GM19372 (cell line): Measurements from ENCODE around the gene NEB.
A peak's percentile ranks its signal among the peaks of the same experiment; 100 is the strongest.
"Not testable (repeated sequence)": the region's sequence is repeated elsewhere in the genome, so short reads cannot be mapped to it uniquely, and the experiment has no call there.

Source experiments
- ATAC-seq: cut with Tn5 transposase; IDR thresholded peaks from one replicate; pipeline ENCODE4 v1.9.1; 2021; ENCODE audit warnings: mild to moderate bottlenecking, low read depth, moderate library complexity; ENCODE audit not compliant: unreplicated experiment

Gene NEB

GRCh38 chr2:151707857-151708256 lies 26.4 kb downstream of the NEB start:
- no peak for ATAC-seq

DNA sequence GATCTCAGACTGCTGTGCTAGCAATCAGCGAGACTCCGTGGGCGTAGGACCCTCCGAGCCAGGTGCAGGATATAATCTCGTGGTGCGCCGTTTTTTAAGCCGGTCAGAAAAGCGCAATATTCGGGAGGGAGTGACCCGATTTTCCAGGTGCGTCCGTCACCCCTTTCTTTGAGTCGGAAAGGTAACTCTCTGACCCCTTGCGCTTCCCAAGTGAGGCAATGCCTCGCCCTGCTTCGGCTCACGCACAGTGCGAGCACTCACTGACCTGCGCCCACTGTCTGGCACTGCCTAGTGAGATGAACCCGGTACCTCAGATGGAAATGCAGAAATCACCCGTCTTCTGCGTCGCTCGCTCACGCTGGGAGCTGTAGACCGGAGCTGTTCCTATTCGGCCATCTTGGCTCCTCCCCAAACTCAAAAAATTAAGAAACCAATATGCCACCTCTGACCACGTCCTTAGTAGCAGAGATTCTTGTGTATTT lies 29.8 kb downstream of the NEB start:
- not testable (repeated sequence) for ATAC-seq

DNA sequence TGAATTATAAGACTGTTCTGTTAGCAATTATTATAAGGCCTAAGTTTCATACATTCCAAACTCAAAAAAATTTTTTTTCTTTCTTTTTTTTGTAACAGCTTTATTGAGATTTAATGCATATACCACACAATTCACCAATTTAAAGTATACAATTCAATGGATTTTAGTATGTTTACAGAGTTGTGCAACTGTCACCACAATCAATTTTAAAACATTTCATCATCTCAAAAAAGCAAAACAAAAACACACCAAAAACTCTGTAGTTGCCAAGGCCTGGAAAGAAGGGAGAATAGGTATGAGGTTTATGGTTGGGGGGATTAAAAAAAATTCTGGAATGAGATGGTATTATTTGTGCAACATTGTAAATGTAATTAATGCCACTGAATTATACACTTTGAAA lies 36.1 kb downstream of the NEB start:
- ATAC-seq, result not testable (repeated sequence)

DNA sequence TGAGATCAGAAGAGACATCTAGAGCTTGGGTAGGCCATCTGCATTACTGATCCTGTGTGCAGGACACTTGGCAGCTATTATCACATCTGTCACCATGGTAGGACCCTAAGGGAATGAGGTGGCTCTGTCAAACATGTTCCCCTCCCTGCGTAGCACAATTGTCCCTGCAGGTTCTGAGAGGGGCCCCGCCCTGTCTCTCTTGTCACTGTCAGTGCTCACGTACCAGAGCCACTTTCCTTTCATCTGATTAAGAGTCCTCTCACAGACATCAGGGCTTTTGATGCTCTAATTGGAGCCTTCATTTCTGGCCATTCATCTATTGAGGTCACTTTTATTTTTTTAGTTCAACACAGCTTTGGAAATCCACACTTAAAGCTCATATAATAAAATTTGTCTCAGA lies 38.5 kb downstream of the NEB start:
- ATAC-seq, result no peak

GRCh38 chr2:151691631-151692030 lies 42.6 kb downstream of the NEB start:
- ATAC-seq, result no peak

- ATAC-seq, result no peak
These were observed 45.6 kb downstream of the NEB start for GRCh38 chr2:151688719-151689118.

DNA sequence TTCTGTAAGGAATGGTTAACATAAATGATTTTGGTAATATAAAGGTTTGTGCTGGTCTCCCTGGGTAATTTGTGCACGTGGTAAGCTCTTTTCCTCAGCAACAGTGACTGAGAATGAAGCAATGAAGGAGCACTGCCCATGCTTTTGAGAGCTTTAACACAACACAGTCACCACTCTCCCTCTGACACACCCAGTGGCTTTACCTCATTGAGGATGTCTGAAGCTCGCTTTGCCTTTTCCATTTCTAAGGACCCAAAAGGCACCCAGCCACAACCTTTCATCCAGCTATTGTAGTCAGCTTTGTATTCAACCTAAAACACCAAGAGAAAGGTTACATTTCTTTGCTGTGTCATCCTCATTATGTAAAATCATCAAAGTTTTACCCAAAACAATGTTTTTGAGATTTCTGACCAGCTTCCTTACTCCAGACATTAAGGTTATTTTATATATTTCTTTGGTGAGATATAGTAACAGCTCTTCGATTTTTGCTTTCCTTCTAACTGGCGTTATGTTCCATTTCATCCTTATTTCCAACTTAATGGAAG lies 51.7 kb downstream of the NEB start:
- ATAC-seq, result no peak

GRCh38 chr2:151681051-151681450 lies 53.2 kb downstream of the NEB start:
- ATAC-seq, result no peak

- no peak for ATAC-seq
These were observed 54.3 kb downstream of the NEB start for GRCh38 chr2:151679994-151680393.

- no peak for ATAC-seq
These were observed 55.4 kb downstream of the NEB start for GRCh38 chr2:151678849-151679248.

GRCh38 chr2:151673016-151673415 lies 61.3 kb downstream of the NEB start:
- no peak for ATAC-seq

- ATAC-seq, result no peak
These were observed 62.0 kb downstream of the NEB start for GRCh38 chr2:151672277-151672676.

DNA sequence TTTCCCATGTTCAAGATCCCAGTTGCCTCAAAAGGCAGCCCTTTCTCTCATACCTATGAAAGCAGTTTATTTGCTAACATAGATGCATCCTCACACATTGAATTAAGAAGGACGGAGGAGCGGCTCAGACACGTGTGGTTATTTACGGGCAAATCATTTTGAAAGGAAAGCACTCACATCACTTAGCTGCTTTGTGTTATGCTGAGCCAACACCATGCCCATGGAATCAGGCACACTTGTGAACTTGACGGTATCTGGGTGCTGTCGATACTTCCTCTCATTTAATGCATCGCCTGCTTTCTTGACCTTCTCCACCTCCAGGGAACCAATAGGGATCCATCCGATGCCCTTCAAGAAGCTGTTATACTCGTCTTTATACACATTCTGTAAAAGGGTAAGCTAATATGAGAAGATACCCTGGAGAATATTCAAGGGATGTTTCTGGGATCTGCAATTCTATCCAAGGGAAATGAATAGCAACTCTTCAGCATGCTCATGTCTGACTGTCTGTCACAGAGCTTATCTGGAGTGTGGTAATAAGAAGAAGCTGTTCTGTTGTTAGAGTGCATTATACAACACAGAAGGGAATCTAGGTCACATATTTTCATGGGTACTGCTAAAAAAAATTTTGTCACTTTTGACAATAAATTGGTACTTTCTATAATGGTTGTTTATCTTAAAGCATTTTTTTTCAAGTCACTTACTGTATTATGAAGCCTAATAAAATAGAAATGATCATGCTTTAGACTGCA lies 63.3 kb downstream of the NEB start:
- no peak for ATAC-seq

DNA sequence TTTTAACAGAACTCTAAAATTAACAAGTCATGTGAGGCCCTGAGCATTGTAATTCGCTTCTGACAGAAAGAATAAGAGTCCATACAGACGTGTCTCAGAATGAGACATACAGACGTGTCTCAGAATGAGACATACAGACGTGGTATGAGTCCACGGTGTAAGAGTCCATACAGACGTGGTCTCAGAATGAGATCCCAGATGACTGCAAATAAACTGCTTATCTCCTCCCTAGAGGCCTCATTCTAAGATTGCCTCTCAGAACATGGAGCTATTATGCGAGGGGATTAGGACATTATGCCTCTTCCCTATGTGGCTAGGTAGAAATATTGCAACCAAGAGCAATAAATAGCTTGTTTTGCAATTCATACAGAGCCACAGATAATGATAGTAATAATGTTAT lies 63.9 kb downstream of the NEB start:
- ATAC-seq, result no peak

- ATAC-seq, result no peak
These were observed 64.6 kb downstream of the NEB start for GRCh38 chr2:151669585-151670081.

DNA sequence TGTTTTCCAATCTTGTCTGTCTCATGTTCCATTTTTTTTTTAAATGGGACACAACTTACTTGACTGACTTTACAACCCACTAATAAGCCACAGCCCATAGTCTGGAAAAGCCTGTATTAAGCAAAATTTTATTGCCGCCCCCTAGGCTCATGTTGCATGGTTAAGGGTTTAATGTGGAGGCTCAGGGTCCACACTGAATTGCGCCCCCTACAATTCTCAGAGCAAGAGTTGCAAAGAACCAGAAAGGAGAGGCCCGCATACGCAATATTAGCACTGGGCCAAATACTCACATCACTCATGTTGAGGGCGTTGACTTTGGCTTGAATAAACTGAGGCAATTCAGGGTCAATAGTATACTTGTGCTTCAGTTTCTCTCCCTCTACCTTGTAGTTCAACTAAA lies 65.5 kb downstream of the NEB start:
- no peak for ATAC-seq

DNA sequence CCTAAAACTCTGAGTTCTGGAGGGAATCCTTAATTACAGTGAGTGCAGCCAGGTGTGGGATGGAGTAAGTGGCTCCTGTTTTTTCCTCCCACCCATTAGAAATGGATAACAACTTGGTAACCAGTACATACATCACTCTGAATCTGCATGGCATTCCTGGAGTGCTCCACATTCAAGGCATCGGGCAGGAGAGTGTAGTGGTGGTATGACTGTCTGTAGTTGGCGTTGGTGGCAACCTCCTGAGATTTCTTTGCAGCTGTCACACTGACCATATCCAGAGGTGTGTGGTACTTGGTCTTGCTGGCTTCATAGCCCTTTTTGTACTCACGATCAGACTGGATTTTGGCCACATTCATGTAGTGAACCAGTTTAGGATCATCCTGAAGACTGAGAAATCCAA lies 68.3 kb downstream of the NEB start:
- ATAC-seq, result no peak

DNA sequence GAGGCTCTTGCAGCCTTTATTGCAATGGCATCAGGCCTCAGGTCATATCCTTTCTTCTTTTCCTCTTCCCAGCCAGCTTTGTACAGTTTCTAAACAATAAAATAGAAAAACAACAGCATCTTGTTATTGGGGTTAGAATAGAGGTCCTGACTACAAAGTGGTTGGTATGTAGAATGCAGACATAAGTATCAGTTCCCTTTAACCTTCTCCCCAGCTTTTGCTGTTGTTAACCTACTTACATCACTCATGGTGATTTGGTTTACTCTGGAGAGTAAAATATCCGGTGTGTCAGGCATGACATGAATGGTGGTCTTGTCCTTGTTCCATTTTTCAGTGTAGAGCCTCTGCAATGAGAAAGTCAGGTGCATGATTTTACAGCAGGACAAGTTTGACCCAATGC lies 69.8 kb downstream of the NEB start:
- peak; percentile 67 for ATAC-seq

DNA sequence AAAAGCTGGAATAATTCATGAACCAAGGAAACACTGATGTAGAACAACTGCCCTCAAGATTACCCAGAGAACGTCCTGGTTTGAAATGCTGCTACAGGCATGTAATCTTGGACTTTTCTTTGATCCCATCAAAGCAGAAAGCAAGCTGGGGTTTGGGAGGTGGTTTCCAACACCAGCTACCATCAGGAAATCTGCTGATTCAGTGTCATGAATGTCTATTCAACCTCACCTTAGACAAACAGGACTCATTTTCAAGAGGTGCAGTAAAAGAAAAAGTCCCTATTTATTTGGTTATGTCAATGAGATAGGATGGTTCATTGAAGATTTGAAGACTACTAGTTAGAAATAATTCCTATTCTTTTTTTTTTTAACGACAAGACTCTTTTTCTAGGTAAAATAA lies 72.7 kb downstream of the NEB start:
- no peak for ATAC-seq

DNA sequence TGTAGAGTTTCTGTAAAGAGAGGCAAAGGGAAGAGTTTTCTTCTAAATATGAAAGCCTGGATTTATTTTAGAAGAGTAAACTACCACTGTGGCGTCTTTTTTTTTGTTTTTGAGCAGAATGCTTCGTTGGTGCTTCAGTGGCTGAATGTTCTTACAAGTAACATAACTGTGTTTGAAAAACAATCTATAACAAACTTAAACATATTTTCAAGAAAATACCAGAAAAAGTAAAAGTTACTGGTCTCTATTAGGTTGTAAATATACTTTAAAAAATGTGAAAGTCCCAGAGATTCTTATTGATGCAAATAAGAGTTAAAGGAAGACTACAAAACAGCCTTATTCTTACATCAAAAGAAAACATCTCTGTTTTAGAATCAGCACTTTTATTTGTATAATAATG lies 76.2 kb downstream of the NEB start:
- ATAC-seq, result no peak

DNA sequence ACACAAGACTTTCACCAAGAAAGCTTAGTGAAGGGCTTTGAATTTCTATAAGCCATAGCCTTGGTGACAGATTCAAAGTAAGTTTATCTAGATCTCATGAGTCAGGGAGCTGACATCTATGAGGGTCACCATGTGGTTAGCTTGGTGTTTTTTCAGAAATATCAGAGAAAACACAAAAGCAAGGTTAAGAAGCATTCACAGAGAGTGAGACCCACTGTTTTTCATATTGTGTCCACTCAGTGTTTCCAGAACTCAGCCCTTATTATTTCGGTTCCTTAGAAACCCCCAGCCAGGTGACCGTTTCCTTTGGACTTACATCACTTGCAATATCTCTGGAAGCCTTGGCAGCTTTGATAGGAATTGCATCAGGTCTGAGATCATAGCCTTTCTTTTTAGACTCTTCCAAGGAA lies 76.6 kb downstream of the NEB start:
- ATAC-seq, result no peak
